C4-2B (cell line): ENCODE data around the gene MAFB.

Experiments
- ZFX ChIP-seq: fragments of 450-650 bp; IDR thresholded peaks from 2 replicates; pipeline ENCODE4 v1.6.1; 2017
- TF ChIP-seq, protein P1 (sequence below): fragments of 450-650 bp; conservative IDR thresholded peaks from 2 replicates; pipeline ENCODE4 v1.5.1; 2017; ENCODE audit warnings: mild to moderate bottlenecking

DNA sequence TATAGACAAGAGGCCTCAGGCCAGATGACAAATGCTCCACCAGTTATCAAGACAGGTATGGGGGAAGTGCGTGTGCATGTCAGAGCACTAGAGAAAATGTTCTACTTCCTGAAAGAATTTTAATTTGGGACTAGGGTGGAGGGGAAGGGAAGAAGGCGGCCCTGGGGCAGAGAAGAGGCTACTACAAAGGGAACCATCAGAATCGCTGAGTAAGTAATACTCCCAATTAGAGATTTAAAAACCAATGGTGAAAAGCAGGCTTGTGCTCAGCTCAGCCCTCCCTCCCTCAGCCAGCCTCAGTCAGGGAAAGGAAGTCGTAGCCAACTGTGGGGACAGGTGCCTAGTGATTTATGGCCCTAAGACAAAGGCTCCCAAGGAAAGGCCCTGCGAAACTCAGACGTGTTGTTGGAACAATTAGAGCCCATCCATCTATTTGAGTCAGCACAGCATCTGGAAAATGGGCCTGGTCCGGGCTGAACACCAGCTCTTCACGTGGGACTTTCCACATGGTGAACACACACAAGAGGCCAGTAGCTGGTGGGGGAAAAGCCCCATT is 15.0 kb upstream of the MAFB start:
- TF ChIP-seq, protein P1, sequence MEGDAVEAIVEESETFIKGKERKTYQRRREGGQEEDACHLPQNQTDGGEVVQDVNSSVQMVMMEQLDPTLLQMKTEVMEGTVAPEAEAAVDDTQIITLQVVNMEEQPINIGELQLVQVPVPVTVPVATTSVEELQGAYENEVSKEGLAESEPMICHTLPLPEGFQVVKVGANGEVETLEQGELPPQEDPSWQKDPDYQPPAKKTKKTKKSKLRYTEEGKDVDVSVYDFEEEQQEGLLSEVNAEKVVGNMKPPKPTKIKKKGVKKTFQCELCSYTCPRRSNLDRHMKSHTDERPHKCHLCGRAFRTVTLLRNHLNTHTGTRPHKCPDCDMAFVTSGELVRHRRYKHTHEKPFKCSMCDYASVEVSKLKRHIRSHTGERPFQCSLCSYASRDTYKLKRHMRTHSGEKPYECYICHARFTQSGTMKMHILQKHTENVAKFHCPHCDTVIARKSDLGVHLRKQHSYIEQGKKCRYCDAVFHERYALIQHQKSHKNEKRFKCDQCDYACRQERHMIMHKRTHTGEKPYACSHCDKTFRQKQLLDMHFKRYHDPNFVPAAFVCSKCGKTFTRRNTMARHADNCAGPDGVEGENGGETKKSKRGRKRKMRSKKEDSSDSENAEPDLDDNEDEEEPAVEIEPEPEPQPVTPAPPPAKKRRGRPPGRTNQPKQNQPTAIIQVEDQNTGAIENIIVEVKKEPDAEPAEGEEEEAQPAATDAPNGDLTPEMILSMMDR: no peak
- no peak for TF ChIP-seq ZFX
